Type B pancreatic cell (in vitro differentiated cells): ENCODE data around the gene SMIM23. TPM values are rescaled to one million over a fixed set of nuclear protein-coding genes. Genes with fewer than 3 reads are reported as not detected.

Experiments used
- DNase-seq: peaks from one replicate; pipeline ENCODE4 v3.0.0; 2021; ENCODE audit warnings: mixed read lengths; ENCODE audit not compliant: unreplicated experiment; ENCODE audit errors: extremely low spot score
- H3K27ac Mint-ChIP-seq: 2 replicates; pipeline ENCODE4 v1.8.0; 2021; ENCODE audit warnings: mild to moderate bottlenecking, mixed read lengths
- H3K27me3 Mint-ChIP-seq: 2 replicates; pipeline ENCODE4 v1.8.0; 2021; ENCODE audit warnings: mixed read lengths
- H3K36me3 Mint-ChIP-seq: 2 replicates; pipeline ENCODE4 v1.8.0; 2021; ENCODE audit warnings: mixed read lengths
- H3K4me1 Mint-ChIP-seq: one replicate; pipeline ENCODE4 v1.8.0; 2021; ENCODE audit warnings: mixed read lengths; ENCODE audit not compliant: unreplicated experiment
- H3K4me3 Mint-ChIP-seq: 2 replicates; pipeline ENCODE4 v1.8.0; 2021; ENCODE audit warnings: mild to moderate bottlenecking, mixed read lengths
- H3K9me3 Mint-ChIP-seq: 2 replicates; pipeline ENCODE4 v1.8.0; 2021; ENCODE audit warnings: mixed read lengths
- CTCF ChIP-seq: fragments of 200-600 bp; sonication (generic); conservative IDR thresholded peaks from 2 replicates; pipeline ENCODE4 v1.5.0; 2021; ENCODE audit warnings: antibody characterized with exemption, mild to moderate bottlenecking
- total RNA-seq: library from RNA; stranded (reverse); gene quantifications from 2 replicates; pipeline ENCODE4 v1.2.1, GENCODE V29; 2021; ENCODE audit warnings: low replicate concordance

SMIM23 gene
- total RNA-seq, 1 donor from 2014 or later, result not detected

- TF ChIP-seq CTCF, result no peak
- H3K36me3 Mint-ChIP-seq, result no peaks in the 10 kb centered on the region
- H3K27ac Mint-ChIP-seq, result no peak overlapping the region
- no peak for DNase-seq
- H3K4me3 Mint-ChIP-seq, result no peak overlapping the region
- H3K27me3 Mint-ChIP-seq, result peaks cover 16% of the 10 kb centered on the region
- peaks cover 2% of the 10 kb centered on the region for H3K4me1 Mint-ChIP-seq
- H3K9me3 Mint-ChIP-seq, result peaks cover 2% of the 10 kb centered on the region
These were observed 41.4 kb upstream of the SMIM23 start for GRCh38 chr5:171744264-171744663.

GRCh38 chr5:171744882-171745281 lies 40.7 kb upstream of the SMIM23 start:
- DNase-seq, result no peak
- peaks cover 10% of the 10 kb centered on the region for H3K27me3 Mint-ChIP-seq
- no peak overlapping the region for H3K4me3 Mint-ChIP-seq
- H3K36me3 Mint-ChIP-seq, result no peaks in the 10 kb centered on the region
- H3K27ac Mint-ChIP-seq, result no peak overlapping the region
- no peak for TF ChIP-seq CTCF
- H3K9me3 Mint-ChIP-seq, result no peaks in the 10 kb centered on the region
- no peaks in the 10 kb centered on the region for H3K4me1 Mint-ChIP-seq

GRCh38 chr5:171745602-171746001 lies 40.0 kb upstream of the SMIM23 start:
- Mint-ChIP-seq H3K4me1 (no peaks in the 10 kb centered on the region), H3K36me3 (no peaks in the 10 kb centered on the region), H3K4me3 (no peak overlapping the region), H3K27ac (no peak overlapping the region), H3K9me3 (no peaks in the 10 kb centered on the region), H3K27me3 (peaks cover 10% of the 10 kb centered on the region)
- no peak for TF ChIP-seq CTCF
- DNase-seq, result no peak

- Mint-ChIP-seq H3K4me3 (no peak overlapping the region), H3K9me3 (no peaks in the 10 kb centered on the region), H3K4me1 (no peaks in the 10 kb centered on the region), H3K27ac (no peak overlapping the region), H3K27me3 (peaks cover 13% of the 10 kb centered on the region), H3K36me3 (no peaks in the 10 kb centered on the region)
- no peak for TF ChIP-seq CTCF
- DNase-seq, result no peak
These were observed 38.4 kb upstream of the SMIM23 start for GRCh38 chr5:171747061-171747859.

DNA sequence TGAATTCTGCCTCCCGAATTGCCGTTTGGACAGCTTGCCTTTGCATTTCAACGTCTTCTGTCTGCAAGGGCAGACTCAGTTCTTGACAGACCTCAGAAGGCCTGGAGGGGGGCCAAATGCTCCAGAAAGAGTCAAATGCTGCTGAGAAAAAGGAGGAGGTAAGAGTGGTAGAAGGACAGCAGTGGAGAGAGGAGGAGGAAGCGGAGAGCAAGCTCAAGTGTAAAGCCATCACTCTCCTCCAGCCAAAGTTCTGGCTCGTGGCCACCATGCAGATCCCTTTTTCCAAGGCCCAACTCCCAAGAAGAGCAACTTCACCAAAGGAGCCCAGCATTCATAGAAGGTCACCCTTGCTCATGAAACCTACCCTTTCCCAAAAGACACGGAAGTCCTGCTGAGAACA lies 36.9 kb upstream of the SMIM23 start:
- H3K4me3 Mint-ChIP-seq, result no peak overlapping the region
- no peak for DNase-seq
- no peak overlapping the region for H3K27ac Mint-ChIP-seq
- no peak for TF ChIP-seq CTCF
- no peaks in the 10 kb centered on the region for H3K4me1 Mint-ChIP-seq
- H3K9me3 Mint-ChIP-seq, result no peaks in the 10 kb centered on the region
- no peaks in the 10 kb centered on the region for H3K36me3 Mint-ChIP-seq
- peaks cover 13% of the 10 kb centered on the region for H3K27me3 Mint-ChIP-seq
